ENCODE results near the gene SPINT2. TPM values are rescaled to one million over a fixed set of nuclear protein-coding genes. Genes with fewer than 3 reads are reported as not detected.

SPINT2 gene
- polyA plus RNA-seq, 2 of the 4 experiments (the other 2 are of a cell fraction), result 291 to 343 TPM

GRCh38 chr19:38252941-38253691 lies 11.3 kb upstream of the SPINT2 start:
- TF ChIP-seq ZC3H11A (IDR thresholded peaks at IDR 0.05) (no peak), FOSL2 (IDR thresholded peaks at IDR 0.05) (no peak), FOSL2 (CRISPR knock-in tag; IDR thresholded peaks at IDR 0.05) (peak; percentile 35; the same call in 1 of the 2 replicates), GATA3 (IDR thresholded peaks at IDR 0.05; ENCODE audit: borderline replicate concordance) (no peak)
- 85% methylated on average over 21 of the region's 21 CpGs for WGBS (ENCODE audit: missing lambda C conversion rate)
- Histone ChIP-seq H3K4me3 (no peak overlapping the region), H3K9me3 (no peaks in the 10 kb centered on the region), H3K4me1 (peaks cover 39% of the 10 kb centered on the region), H3K27ac (peak overlapping the region in 1 of 2 experiments; percentile 22; a peak in 3 of 6 replicates), H3K4me2 (no peak overlapping the region)
- DNase-seq (ENCODE audit: low read depth in 1 of 2, low spot score in 1 of 2) (no peak), FAIRE-seq (no peak), ATAC-seq (no peak)
- ChIA-PET CTCF (interaction anchor here (1.4 to 33.5 kb wide), 9 partner anchors 13 to 350 kb away, joined by 4 to 1052 read pairs (median 16); partner anchors contain the start of genes CATSPERG, FAM98C, KCNK6 and SIPA1L3), POLR2A (interaction anchor here (0.6 to 0.8 kb wide), 2 partner anchors 11 to 149 kb away, joined by 3 read pairs; partner anchors contain the start of gene SPINT2)

GRCh38 chr19:38253788-38254187 lies 10.6 kb upstream of the SPINT2 start:
- ChIA-PET POLR2A (no interaction called here), CTCF (interaction anchor here (1.2 to 33.5 kb wide), 9 partner anchors 12 to 351 kb away, joined by 3 to 1052 read pairs (median 16); partner anchors contain the start of genes CATSPERG, FAM98C, KCNK6 and SPINT2)
- Histone ChIP-seq H3K4me1 (peaks cover 42% of the 10 kb centered on the region), H3K27ac (0 out of 6 replicates have a peak overlapping the region, but pooled peaks of 1 of the 2 experiments have one; percentile 22), H3K9me3 (no peaks in the 10 kb centered on the region), H3K4me2 (no peak overlapping the region), H3K4me3 (no peak overlapping the region)
- no peak for DNase-seq (ENCODE audit: low read depth in 1 of 2, low spot score in 1 of 2)
- FAIRE-seq, result no peak
- WGBS (ENCODE audit: missing lambda C conversion rate), result 95% methylated on average over 5 of the region's 5 CpGs
- no peak for ATAC-seq
- TF ChIP-seq ATOH8 (CRISPR knock-in tag; IDR thresholded peaks at IDR 0.05; ENCODE audit: low read depth) (no peak), CEBPB (IDR thresholded peaks at IDR 0.05) (no peak), SREBF2 (IDR thresholded peaks at IDR 0.05) (no peak), SMC3 (IDR thresholded peaks at IDR 0.05) (no peak), PBX3 (IDR thresholded peaks at IDR 0.05) (no peak), HOXA7 (CRISPR knock-in tag; IDR thresholded peaks at IDR 0.05) (no peak), ESRRA (IDR thresholded peaks at IDR 0.05; ENCODE audit: borderline replicate concordance, low read length) (no peak), RAD21 (conservative IDR thresholded peaks at IDR 0.05 in 1 of 2, IDR thresholded peaks at IDR 0.05 in 1 of 2) (no peak), NPAS2 (CRISPR knock-in tag; IDR thresholded peaks at IDR 0.05; ENCODE audit: borderline replicate concordance) (no peak), CHD2 (IDR thresholded peaks at IDR 0.05; ENCODE audit: low read length, partially characterized antibody) (no peak), CHD4 (IDR thresholded peaks at IDR 0.05; ENCODE audit: borderline replicate concordance) (no peak), EHF (CRISPR knock-in tag; IDR thresholded peaks at IDR 0.05) (no peak), RCOR1 (IDR thresholded peaks at IDR 0.05; ENCODE audit: low read depth, low read length) (no peak), FOSL2 (IDR thresholded peaks at IDR 0.05) (no peak), FOSL2 (CRISPR knock-in tag; IDR thresholded peaks at IDR 0.05) (no peak), JUNB (IDR thresholded peaks at IDR 0.05) (no peak), CBX2 (IDR thresholded peaks at IDR 0.05; ENCODE audit: borderline replicate concordance, low read depth) (no peak), HOXB13 (CRISPR knock-in tag; IDR thresholded peaks at IDR 0.05; ENCODE audit: low read depth) (no peak), RNF2 (IDR thresholded peaks at IDR 0.05; ENCODE audit: borderline replicate concordance, low read depth) (no peak), TFCP2L1 (CRISPR knock-in tag; IDR thresholded peaks at IDR 0.05) (no peak), USF2 (IDR thresholded peaks at IDR 0.05) (no peak)
